ENCODE results near the gene CCDC117.

CCDC117 gene

DNA sequence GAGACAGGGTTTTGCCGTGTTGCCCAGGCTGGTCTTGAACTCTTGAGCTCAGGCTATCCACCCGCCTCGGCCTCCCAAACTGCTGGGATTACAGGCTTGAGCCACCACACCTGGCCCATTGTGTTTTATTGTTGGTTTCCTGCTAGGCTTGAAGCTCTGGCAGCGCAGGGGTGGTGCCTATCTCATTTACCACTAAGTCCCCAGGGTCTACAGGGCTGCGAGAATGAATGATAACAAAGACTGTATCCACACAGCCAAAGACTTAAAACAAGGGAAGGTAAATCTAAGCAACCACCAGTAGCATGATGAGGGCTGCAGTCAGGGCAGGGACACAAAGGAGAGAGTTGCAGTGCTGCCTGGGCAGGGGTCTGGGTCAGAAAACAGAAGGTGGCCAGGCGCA lies 65.1 kb downstream of the CCDC117 start:
- H3K36me3 ChIP-seq (ENCODE audit: control insufficient read depth, insufficient read depth, low read length, severe bottlenecking) = no peaks in the 10 kb centered on the region
- H3K9ac ChIP-seq (ENCODE audit: low read length) = no peak overlapping the region
- H3K9me3 ChIP-seq (ENCODE audit: control insufficient read depth, low read length) = no peaks in the 10 kb centered on the region
- no peaks in the 10 kb centered on the region for H3K27me3 ChIP-seq (replicated peaks; ENCODE audit: control insufficient read depth, insufficient read depth, low read length)
- no peaks in the 10 kb centered on the region for H3K4me1 ChIP-seq (ENCODE audit: control insufficient read depth, insufficient read depth, low read length)
- no peak overlapping the region for H3K4me3 ChIP-seq (ENCODE audit: low read length)
- DNase-seq (ENCODE audit: low read depth) = no peak

All from adipocyte (in vitro differentiated cells).